Lower leg skin (tissue), 4 donors: ENCODE measurements around the gene HOXB13. TPM values are rescaled to one million over a fixed set of nuclear protein-coding genes. Genes with fewer than 3 reads are reported as not detected.

ENCODE experiments used
- DNase-seq, 2 donors: peaks; one replicate each; pipeline ENCODE4 v3.0.0-alpha.2; 2019; ENCODE audit warnings: low spot score in 2 of 2
- H3K4me3 ChIP-seq: fragments of 200-600 bp; sonication (generic); 2 replicates; pipeline ENCODE4 v1.5.1; 2017; ENCODE audit warnings: mild to moderate bottlenecking, low read depth; ENCODE audit not compliant: poor library complexity, severe bottlenecking
- POLR2A ChIP-seq, 2 donors: fragments of 450-650 bp; IDR thresholded peaks; one replicate each; pipeline ENCODE4 v1.6.1; 2016 to 2017; ENCODE audit warnings: antibody characterized with exemption in 2 of 2, mild to moderate bottlenecking in 1 of 2, moderate library complexity in 1 of 2
- whole genome bisulfite sequencing, 2 donors: methylation state at CpG; one replicate each; pipeline ENCODE4 v1.1.5; 2018; 5-methylcytosine and 5-hydroxymethylcytosine counted together
- intact Hi-C: fragments of 100-400 bp; cut with DNase I; formaldehyde crosslinking; loops from one replicate; pipeline ENCODE4 v1.15.0; 2023; ENCODE audit warnings: low total_unique reads
- total RNA-seq, 4 donors: library from RNA; depleted of rRNA; stranded (reverse); fragments of >200 nt; gene quantifications; one replicate each; pipeline ENCODE4 v1.1.0, GENCODE V29; 2016
- TF ChIP-seq, protein P1 (sequence below), 3 donors: fragments of 450-650 bp; IDR thresholded peaks; one replicate each; pipeline ENCODE4 v1.5.1; 2016; ENCODE audit warnings: antibody characterized with exemption in 3 of 3, mild to moderate bottlenecking in 3 of 3, moderate library complexity in 2 of 3

The HOXB13 gene
- total RNA-seq, 4 donors from 2014 or later, result 0.07 to 0.84 (median 0.08) TPM; not detected in 1

DNA sequence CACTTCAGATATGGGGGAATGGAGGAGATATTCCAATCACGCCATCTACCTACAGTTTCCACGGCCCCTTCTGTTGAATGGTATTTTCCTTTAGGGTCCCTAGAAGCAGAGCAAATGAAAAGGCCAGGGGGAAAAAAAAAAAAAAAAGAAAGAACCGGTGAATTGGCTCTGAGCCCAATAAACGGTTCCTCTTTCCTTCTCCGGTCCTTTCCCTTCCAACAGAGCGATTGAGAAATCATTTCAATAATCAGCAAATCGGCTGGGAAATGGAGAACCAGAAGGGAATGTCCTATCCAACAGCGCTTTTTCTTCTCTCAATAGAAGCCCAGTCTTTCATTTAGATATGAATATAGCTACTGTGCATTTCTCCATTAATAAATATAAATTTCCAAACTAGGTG, 26.8 kb upstream of the HOXB13 start:
- no peak overlapping the region for H3K4me3 ChIP-seq
- intact Hi-C loops, result no loop called here
- TF ChIP-seq, protein P1, sequence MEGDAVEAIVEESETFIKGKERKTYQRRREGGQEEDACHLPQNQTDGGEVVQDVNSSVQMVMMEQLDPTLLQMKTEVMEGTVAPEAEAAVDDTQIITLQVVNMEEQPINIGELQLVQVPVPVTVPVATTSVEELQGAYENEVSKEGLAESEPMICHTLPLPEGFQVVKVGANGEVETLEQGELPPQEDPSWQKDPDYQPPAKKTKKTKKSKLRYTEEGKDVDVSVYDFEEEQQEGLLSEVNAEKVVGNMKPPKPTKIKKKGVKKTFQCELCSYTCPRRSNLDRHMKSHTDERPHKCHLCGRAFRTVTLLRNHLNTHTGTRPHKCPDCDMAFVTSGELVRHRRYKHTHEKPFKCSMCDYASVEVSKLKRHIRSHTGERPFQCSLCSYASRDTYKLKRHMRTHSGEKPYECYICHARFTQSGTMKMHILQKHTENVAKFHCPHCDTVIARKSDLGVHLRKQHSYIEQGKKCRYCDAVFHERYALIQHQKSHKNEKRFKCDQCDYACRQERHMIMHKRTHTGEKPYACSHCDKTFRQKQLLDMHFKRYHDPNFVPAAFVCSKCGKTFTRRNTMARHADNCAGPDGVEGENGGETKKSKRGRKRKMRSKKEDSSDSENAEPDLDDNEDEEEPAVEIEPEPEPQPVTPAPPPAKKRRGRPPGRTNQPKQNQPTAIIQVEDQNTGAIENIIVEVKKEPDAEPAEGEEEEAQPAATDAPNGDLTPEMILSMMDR (IDR thresholded peaks at IDR 0.05), result no peak
- no peak for TF ChIP-seq POLR2A (IDR thresholded peaks at IDR 0.05)
- DNase-seq, result no peak
- 22 to 23% methylated on average over 8 of the region's 8 CpGs for WGBS, 2 donors

DNA sequence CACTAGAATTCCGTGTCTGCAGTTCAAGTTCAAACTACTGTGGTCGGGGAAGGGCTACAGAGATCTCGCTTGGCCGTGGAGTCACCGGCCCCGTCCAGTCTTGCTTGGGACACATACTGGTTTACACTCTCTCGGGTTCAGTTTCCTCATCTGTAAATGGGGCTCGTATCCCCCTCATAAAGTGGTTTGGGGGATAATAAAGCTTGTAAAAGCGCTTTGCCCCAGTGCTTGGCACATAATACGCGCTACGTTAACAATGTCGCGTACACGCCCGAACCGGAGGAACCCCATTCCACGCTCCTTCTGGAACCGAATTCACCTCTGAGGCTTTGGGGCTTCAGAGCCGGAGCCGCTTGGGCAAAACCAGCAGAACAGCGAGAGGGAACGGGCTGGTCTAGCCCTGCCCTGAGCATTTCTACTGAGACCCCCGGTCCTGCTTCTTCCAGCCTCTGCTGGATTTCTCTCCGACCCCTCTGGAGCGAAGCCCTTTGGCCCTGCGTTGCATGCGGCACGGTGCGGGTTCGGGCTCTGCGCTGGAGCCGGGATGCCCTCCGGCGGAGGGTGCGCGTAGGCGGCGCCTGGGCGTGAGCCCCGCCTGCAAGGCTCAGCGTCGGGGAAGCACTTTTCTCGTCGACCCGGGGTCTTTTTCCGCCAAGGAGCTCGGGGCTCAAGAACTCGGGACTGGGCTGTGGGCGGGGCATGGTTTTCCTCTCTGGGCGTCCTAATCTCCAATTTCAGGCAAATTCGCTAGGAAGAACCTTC, 26.1 kb upstream of the HOXB13 start:
- no peak for DNase-seq
- H3K4me3 ChIP-seq, result no peak overlapping the region
- 6 to 7% methylated on average over 27 to 51 of the region's 52 CpGs for WGBS, 2 donors
- TF ChIP-seq POLR2A (IDR thresholded peaks at IDR 0.05), result no peak
- TF ChIP-seq, protein P1 (IDR thresholded peaks at IDR 0.05), result no peak
- intact Hi-C loops, result no loop called here

DNA sequence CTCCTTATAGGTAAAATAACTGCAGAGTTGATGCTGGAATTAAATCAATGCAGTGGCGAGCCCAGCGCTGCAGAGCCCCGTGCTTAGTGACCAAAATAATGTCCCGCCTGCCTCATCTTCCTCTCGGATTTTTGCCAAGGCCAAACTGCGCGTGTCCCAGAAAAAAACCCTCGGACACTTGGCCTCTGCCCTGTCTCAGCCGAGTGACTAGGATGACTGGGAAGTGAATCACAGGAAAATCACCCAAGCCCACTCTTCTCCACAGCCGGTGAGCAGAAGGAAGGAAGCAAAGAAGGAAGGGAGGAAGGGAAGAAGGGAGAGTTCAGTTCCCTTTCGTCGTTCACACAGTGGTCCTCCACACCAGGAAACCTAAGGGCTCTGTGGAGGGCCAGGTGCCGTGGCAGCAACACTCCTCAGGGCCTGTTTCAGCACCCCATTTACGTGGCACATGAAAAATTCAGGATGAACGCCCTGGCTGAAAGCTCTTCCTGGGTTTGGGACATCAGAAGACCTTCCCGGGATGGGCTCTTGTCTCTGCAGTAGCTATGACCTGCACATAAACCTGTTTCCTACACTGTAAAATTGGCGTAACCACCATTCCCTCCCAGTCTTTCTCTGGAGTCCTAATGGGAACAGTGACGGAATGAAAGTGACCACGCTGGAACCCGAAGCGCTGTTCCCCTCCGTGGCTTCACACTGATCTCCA, 25.4 kb upstream of the HOXB13 start:
- 13 to 23% methylated on average over 22 of the region's 22 CpGs for WGBS, 2 donors
- H3K4me3 ChIP-seq, result no peak overlapping the region
- no peak for DNase-seq
- TF ChIP-seq, protein P1 (IDR thresholded peaks at IDR 0.05), result no peak
- no peak for TF ChIP-seq POLR2A (IDR thresholded peaks at IDR 0.05)
- intact Hi-C loops, result no loop called here

DNA sequence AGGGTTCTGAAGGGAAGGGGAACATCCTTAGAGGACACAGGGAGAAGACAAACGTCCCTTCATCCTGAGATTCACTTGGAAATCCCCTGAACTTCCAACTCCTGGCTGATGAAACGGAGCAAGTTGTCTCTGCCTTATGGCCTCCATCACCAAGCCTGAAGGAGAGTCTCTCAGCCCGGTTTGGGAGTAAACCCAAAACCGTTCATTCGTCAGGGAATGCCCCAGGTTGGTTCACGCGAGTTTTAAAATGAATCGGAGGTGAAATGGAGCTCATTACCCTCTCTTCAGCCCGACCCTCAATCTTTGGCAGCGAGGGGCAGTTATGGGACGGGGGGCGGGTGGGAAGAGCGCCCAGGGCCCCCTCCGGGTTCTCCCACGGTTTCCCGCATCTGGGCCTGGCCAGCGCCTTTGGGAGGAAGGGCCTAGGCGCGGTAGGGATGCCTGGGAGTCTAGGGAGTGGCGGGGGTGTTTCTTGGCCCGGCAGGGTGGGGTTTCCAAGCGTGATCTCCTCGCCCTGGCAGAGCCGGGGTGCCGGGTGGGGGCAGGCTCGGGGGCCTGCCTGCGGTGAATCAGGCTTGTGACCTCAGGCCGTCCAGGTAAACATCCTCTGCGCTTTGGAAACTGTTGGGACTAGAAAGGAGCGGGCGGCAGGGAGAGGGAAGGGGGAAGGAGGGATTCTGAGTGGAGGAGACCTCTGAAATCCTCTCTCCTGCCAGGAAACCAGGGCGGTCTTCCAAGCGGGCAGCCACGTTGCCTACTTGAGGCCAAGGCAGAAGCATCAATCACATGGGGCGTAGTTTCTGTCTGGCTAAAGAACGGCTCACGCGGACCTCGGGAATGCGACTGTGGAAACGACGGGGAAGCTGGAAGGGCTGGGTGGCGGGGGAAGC, 24.1 kb upstream of the HOXB13 start:
- intact Hi-C loops, result no loop called here
- no peak for DNase-seq
- TF ChIP-seq POLR2A (IDR thresholded peaks at IDR 0.05), result no peak
- TF ChIP-seq, protein P1 (IDR thresholded peaks at IDR 0.05), result no peak
- no peak overlapping the region for H3K4me3 ChIP-seq
- WGBS, 2 donors, result 7 to 8% methylated on average over 41 to 43 of the region's 43 CpGs

DNA sequence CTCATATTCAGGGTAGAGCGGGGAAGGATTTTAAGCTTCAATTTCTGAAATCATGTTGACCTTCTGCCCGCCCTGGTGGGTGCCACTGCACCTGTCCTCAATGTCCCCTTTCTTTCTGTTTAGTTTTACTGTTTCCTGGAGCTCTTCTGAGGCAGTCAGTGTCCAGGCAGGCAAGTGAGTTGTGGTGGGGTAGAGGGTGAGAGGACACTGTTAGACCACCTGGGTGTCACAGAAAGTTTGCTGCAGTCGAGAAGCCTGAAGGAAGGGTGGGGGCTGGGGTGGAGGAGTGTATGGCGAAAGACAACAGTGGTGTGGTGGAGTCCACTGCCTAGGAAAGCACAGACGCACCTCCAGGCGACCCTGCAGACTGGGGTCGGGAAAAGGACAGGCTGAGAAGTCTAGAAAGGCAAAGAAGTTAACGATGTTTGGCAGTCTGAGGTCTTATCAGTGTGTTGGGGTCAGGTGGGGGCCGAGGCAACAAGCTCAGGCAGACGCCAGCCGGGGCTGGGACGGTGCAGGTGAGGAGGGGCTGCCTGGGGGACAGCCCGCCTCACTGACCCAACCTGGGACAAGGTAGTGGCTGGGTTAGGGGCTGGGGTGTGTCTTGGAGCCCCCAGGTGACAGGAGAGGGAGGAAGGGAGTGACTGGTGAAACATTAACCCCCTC, 23.3 kb upstream of the HOXB13 start:
- no peak overlapping the region for H3K4me3 ChIP-seq
- WGBS, 2 donors, result 10 to 11% methylated on average over 13 of the region's 13 CpGs
- intact Hi-C loops, result no loop called here
- TF ChIP-seq, protein P1 (IDR thresholded peaks at IDR 0.05), result no peak
- no peak for TF ChIP-seq POLR2A (IDR thresholded peaks at IDR 0.05)
- DNase-seq, result no peak
